C4-2B (cell line): ENCODE data around the gene CISTR.

ENCODE experiments used
- CTCF ChIP-seq: fragments of 450-650 bp; conservative IDR thresholded peaks from 2 replicates; pipeline ENCODE4 v1.5.1; 2017; ENCODE audit warnings: mild to moderate bottlenecking
- ZFX ChIP-seq: fragments of 450-650 bp; IDR thresholded peaks from 2 replicates; pipeline ENCODE4 v1.6.1; 2017

- no peak for TF ChIP-seq CTCF
- no peak for TF ChIP-seq ZFX
These were observed 18.5 kb upstream of the CISTR start for GRCh38 chr12:53770281-53770680.
